GM19452 (cell line): ENCODE data around the gene CALHM3.
A peak's percentile ranks its signal among the peaks of the same experiment; 100 is the strongest.

Experiments used
- ATAC-seq: cut with Tn5 transposase; IDR thresholded peaks from one replicate; pipeline ENCODE4 v1.9.1; 2021; ENCODE audit not compliant: unreplicated experiment

Gene CALHM3

DNA sequence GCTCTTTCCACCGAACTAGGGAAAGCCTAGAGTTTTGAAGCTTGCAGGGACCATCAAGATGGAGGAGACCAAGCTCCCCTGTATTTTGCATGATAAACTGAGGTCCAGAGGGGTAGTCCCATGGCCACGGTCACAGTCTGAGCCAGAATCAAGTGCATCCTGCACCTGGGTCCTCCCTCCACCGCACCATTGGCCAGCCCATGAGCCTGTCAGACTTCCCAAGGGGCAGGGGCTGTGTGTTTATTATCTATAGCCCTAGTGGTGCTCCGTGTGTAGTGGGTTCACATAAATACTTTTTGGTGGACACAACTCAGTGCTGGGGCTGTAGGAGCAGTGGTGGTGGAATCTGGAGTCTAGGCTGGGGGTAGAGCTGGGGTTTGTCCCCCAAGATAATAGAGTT is 3.6 kb downstream of the CALHM3 start:
- ATAC-seq, result no peak

DNA sequence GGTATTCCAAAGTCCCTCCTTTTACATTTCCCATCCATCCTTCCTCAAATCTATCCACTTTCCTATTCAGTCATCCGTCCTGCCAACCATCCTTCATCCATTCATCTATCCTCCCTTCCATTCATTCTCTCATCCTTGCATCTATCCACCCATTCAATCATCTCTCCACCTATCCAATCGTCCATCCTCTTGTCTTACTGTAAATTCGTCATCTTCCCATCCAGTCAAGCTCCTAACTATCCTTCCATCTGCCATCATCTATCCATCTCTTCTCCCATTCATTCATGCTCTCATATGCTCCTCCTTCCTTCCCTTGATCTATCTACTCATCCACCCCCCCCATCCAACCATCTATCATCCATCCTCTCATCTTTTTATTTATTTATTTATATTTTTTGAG is 5.0 kb downstream of the CALHM3 start:
- ATAC-seq, result no peak

DNA sequence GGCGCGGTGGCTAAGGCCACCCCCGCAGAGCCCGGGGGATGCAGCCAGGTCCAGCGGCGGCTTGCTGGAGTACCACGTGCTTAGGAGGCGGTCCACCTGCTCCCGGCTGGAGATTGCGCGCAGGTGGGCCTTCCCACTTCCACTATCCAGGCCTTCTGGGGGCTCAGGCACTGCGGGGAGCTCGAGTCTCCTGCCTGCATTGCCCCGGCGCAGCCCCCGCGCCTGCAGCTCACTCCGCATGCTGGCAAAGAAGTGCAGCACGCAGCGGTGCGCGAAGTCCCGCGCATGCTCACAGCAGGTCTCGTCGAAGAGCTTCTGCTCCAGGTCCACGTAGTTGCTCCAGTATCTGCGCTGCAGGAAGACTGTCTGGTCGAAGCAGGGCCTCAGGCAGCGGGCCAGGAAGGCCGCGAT is 5.8 kb downstream of the CALHM3 start:
- ATAC-seq, result no peak

DNA sequence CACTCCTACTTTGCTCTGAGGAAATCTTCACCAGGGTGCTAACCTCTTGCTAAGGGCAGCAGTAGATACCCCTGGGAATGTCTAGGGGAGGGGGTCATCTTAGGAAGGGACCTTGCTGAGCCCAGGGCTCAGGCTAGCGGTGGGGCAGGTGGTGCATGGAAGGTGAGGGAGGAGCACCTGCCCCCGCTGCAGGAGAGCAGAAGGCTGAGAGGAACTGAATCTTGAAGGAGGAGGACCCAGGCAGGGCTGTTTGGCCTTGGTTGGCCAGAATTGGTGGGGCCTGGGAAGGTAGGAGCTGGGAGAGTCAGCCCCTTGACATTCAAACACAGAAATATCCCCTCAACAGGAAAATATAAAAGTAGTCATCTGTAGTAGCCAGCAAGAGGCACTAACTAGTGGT is 7.0 kb downstream of the CALHM3 start:
- peak; percentile 28 for ATAC-seq

DNA sequence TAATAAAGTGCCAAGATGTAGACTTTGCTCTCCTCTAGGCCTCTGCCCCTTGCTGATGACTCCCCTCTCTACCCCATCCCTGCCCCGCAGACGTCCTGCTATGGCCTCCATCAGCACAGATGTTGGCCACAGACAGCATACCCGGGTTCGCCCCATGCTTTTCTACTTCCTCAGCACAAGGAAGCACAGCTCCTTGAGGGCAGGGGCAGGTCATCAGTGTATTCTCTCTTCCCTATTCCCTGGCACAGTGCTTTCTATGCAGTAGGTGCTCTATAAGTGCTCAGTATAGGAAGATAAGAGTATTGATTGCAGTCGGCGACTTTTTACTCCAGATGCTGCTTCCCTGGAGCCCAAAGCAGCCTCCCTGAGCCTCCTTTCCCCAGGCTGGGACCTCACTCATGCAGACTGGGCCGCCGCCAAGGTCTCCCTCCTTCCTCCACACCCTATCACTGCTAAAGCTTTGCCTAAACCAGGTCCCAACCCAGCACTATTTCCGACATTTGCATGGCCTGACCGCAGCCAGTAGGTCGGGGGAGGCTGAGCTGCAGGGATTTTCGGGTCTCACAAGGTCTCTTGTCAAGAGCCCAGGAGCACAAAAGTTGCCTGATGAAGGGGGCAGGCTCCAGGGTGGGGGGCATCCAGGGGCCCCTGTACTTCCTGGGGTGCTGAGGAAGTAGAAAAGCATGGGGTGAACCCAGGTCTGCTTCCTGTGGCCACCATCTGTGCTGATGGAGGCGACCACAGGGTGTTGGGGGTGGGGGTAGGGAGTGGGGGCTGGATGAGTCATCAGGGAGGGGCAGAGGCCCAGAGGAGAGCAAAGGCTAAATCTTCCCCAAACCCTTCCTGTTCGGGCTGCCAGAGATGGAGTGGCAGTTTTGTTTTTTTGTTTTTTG is 8.0 kb downstream of the CALHM3 start:
- ATAC-seq, result peak; percentile 65

DNA sequence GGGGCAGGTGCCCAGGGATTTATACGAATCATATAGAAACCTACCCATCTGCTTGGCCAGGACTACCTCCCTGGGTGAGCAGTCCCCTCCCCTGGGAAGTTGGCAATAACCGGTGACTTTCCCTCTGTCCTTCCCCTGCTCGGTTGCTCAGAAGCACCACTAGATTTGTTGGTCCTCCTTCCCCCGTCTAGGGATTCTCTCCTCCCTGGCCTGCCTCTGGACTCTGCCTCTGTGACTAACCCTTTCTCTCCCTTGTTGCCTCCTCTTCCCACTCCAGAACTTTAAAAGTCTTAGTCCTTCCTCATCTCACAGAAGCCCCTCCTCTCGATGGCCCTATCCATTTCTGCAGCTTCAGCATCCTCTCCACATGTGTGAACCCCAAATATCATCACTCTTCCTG is 9.8 kb downstream of the CALHM3 start:
- no peak for ATAC-seq

DNA sequence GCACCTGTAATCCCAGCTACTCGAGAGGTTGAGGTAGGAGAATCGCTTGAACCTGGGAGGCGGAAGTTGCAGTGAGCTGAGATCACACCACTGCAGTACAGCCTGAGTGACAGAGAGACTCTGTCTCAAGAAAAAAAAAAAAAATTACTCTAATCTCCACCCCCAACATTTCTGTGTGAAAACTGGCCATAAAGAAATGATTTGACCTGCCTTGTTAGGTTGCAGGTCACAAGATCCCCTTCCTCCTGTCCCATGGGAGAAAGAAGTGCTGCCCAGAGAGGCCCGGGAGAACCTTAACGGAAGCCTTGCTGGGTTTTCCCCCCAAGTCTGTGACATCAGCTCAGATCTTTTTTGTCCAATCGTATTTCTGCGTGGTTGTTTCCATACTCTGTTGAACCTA is 11.6 kb downstream of the CALHM3 start:
- ATAC-seq, result peak; percentile 23

DNA sequence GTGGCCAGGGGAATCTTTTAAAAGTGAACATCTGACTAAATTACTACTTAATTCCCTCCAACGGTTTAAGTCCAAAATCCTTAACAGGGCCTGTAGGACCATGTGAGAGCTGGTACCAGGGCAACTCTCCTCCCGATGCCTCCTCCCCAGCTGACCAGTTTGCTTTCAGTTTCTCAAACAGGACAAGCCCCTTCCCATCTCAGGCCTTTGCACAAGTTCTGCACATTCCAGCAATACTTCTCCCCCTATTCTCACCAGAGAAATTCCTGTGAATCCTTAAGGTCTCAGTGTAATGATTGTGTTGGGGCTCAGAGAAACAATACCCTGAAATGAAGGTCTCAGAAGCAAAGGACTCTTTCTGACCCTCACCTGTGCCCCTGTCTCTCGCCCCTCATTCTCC is 12.3 kb downstream of the CALHM3 start:
- ATAC-seq, result no peak

DNA sequence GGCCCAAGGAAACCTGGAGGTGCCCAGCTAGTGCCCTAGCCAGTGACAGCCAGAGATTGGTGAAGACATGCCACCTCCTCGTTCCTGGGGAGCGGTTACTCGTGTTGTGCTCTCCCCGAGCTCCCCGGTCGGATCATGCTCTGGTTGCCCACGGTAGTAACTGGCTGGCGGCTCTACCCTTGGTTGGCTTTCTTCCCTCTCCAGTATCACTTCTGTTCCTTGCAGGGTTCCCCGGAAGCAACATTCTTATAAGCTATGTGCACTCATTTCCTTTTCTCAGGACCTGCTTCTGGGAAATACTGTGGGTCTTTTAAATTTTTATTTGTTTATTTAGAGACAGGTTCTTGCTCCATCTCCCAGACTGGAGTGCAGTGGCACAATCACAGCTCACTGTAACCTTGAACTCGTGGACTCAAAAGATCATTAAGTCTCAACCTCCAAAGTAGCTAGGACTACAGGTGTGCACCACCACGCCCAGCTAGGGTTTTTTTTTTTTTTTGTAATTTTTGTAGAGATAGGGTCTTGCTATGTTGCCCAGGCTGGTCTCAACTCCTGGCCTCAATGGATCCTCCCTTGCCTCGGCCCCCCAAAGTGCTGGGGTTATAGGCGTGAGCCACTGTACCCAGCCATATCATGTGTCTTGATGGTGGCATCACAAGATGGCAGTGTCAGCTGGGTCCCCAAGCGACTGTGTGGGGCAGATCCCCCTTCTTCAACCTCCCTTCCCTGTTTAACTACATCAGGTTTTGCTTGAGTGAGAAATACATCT is 13.4 kb downstream of the CALHM3 start:
- no peak for ATAC-seq

DNA sequence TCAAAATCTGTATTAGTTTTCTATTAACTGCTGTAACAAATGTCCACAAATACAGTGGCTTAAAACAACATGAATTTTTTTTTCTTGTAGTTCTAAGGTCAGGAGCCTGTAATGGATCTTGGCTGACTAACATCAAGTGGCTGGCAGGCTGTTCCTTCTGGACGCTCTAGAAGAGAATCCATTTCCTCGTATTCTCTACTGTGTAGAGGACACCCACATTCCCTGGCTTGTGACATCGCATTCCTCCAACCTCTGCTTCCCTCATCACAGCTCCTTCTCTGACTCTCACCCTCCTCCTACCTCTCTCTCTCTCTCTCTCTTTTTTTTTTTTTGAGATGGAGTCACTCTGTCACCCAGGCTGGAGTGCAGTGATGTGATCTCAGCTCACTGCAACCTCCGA is 15.5 kb downstream of the CALHM3 start:
- ATAC-seq, result no peak

DNA sequence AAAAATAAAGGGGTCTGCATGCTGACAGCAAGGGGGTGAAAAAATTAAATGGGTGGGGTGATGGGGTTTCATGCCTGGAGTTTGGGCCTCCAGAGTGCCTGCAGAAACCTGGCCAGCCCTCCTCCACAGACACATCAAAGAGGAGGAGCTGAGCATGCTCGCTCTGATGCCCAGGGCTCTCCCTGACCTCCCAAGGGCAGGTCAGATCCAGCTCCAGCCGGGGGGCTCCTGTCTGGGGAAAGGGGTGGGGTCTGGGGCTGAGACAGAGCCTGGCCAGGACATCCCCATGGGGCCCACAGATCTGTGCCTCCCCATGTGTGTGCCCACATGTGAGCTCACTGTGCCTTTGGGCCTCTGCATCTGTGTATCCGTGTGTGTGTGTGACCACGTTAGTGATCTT is 19.4 kb downstream of the CALHM3 start:
- ATAC-seq, result no peak

DNA sequence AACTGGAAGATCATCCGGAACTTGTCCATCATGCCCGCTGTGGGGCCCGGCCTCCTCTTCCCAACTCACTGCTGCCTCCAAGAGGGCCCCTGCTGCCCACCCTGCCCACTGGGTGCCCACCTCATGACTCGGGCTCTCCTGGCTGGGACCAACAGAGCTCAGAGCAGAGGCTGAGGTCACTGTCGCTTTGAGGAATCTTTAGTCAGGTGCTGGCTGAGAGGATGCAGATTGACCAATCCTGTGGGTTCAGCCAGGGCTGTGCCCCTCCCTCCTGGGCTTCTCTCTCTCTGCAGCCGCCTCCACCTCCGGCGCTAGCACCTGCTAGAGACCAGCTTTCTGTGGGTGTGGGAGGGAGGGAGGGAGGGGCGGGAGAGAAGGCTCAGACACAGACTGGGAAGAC is 20.3 kb downstream of the CALHM3 start, which contains the start of gene CALHM1:
CALHM1 (minus strand) TSS at position 181 of the 400 bp plus-strand sequence; CDS start at position 32, 149 bp downstream.
- no peak for ATAC-seq

DNA sequence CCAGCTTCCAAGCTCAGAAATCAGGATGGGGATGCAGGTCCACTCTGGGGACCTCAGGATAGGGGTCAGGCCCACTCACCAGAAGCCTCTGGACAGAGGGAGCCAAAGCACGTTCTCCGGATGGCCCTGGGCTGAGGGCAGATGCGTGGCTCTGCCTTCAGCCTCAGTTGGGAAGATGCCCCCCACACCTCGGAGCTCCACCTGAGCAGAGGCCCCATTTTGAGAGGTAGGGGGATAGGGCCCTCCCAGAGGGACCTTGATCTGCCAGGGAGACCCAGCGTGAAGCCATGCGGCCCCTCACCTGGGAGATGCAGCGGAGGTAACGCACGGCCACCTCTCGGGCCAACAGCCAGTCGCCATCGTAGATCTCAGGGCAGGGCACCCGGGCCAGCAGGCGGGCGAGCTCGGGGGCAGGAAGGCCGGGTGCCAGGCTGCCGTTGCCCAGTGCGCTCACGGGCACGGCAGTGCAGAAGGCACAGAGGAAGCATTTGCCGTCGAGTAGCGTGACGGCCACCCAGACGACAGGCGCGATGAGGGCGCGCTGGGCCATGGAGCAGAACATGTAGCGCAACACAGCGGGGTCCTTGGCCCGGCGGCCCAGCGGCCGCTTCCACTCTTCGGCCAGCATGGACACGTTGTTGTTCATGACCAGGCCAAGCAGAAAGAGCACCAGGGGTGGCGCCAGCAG is 21.0 kb downstream of the CALHM3 start:
- ATAC-seq, result no peak

DNA sequence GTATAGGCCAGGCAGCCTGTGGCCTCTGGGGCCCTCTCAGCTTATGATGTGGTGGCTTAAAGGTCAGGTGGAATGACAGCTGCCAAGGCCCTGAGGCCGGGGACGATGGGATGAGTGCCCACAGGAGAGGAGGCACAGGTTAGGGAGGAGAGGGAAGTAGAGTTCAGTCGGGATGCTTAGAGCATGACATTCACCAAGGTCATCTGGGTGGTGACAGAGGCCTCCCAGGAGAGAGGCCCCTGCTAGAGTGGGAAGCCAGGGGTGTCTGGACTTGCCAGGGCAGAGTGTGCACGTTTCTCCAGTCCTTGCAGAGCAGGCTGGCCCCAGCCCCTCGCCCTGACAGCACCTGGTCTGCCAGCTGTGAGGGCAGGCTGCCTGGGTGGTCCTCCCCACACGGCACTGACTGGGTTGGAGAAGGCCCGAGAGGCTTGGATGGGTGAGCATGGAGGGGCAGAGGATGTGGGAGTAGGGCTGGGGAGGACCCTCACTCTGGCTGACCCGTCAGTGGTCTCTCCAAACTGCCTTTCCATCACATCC is 21.8 kb downstream of the CALHM3 start:
- no peak for ATAC-seq

DNA sequence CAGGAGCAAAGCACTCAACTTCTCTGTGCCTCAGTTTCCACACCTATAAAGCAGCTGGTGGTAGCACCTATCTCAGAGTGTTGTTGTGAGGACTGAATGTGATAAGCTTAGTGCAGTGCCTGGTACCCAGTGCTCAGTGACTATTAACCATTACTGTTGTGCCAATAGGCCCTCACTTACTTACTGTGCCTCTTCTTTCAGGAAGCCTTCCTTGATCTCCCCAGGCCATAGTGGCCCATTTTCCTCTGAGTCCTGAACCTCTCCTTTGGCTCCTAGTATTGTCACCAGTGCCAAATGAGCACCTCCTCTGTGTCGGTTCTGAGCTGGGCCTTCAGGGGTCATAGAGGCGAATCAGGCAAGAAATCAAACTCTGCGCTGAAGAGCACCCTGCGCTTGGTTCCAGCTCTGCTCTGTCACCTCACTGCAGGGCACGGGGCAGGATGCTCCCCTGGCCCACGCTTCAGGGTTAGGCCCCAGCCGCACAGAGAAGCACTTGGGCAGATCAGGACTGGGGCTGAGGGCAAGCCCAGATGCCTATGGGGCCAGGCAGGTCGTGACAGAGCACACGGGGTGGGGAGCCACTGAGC is 22.9 kb downstream of the CALHM3 start:
- ATAC-seq, result no peak

DNA sequence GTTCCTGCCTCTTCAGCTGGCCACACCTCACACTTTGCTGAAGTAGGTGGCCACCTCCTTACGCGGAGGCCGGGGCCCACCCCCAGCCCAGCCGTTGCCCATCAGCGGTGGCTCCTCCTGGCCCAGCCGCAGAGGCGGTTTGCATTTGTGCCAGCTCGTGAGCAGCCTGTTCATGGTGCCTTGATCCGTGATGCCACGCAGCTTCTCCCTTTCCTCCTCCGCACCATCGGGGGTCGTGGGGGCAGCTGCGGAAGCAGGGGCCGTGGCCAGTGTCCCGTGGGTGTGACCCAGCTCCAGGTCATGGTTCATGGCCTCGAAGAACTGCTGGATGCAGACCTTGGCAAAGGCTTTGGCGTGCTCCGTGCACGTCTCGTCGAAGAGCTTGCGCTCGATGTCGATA is 23.8 kb downstream of the CALHM3 start:
- ATAC-seq, result no peak

DNA sequence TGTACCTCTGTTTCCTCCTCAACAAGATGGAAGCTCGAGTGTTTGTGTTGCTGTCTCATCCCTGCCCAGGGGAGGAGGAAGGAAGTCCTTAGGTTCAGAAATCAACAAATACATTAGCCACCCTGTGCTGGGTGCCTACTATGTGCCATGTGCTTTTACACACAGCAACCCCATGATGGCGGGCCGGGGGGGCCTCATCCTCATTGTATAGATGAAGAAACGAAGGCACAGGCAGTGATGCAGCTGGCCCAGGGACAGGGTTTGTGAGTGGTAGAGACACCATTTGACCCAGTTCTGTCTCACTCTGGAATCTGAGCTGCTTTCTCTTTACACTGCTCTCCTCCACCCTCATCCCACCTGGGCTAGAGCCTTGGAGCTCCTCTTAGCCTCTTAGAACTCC is 25.0 kb downstream of the CALHM3 start:
- ATAC-seq, result no peak

DNA sequence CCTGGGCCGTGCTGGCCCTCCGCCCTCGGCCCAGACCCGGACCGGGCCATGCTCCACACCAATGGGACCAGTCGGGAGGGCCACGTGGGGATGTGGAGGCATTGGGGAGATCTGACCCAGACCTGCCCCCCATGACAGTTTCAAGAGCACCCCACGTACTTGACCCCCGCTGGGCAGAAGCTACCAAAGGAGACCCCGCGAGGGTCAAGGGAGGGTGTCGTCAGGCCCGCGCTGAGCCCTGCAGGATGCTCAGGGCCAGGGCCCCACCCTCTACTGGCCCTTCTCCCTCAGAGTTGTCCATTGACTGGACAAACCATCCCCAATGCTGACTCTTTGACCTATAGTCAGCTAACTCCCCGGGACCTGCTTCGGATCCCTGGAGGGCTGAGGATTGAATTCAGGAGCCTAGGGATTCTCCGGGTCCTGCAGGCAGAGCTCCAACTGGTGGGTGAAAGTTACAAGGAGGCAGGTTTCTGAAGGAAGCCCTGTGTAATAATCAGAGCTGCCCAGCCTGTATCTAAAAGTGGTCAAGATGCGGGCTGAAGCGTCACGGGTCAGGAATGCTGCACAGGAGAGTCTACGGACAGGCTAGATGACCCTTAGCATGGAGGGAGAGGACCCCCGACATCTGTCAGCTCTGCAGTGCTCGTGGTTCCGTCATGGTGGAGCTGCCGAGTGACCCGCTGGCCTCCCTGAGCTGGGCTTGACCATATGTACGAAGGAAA is 26.4 kb downstream of the CALHM3 start:
- ATAC-seq, result no peak

DNA sequence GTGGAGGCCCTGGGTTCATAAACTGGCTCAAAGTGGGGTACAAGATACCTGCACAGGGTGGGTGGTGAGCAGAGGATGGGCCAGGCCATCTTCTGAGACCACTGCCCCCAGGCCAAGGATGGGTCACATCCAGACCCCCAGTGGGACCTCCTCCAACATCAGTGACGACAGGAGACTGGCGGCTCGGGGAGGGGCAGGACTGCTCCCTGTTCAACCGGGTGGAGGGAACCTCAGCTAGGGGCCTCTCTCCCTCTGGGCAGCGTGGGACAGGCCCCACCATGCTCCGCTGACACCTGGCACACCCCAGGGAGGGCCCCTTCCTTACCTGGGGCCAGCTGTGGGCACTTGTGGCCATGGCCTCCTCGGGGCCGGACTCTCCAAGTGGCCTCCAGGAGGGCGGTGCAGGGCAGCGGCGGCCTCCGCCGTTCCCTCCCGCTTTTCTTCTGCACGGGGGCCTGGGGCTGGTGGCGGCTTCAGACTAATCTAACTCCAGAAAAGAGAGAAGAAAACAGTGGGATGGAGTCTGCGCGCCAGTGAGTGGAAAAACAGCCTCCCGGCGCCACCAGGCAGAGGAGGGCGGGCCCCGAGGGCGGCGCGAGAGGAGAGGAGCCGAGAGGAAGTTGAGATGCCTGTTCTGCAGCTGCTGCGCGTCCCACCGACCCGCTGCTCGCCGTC is 27.1 kb downstream of the CALHM3 start, which contains the start of gene CALHM2:
CALHM2 (minus strand) TSS at position 540 of the 675 bp plus-strand sequence. CDS start 2,429 bp downstream, outside the sequence.
- peak; percentile 71 for ATAC-seq
